Mucosa of stomach (tissue), 1 donor: ENCODE results near the gene TASOR2.

ENCODE experiments used
- H3K27me3 ChIP-seq: one replicate; pipeline ENCODE4 v1.7.0; 2013; ENCODE audit warnings: mild to moderate bottlenecking, low read length; ENCODE audit not compliant: control insufficient read depth, insufficient read depth
- H3K36me3 ChIP-seq: one replicate; pipeline ENCODE4 v1.7.0; 2013; ENCODE audit warnings: low read length; ENCODE audit not compliant: control insufficient read depth, insufficient read depth
- H3K4me1 ChIP-seq: one replicate; pipeline ENCODE4 v1.7.0; 2013; ENCODE audit warnings: mild to moderate bottlenecking, low read length; ENCODE audit not compliant: control insufficient read depth, insufficient read depth
- H3K4me3 ChIP-seq: one replicate; pipeline ENCODE4 v1.7.0; 2013; ENCODE audit warnings: low read length
- H3K9ac ChIP-seq: one replicate; pipeline ENCODE4 v1.7.0; 2013; ENCODE audit warnings: mild to moderate bottlenecking, low read length, moderate library complexity
- H3K9me3 ChIP-seq: one replicate; pipeline ENCODE4 v1.7.0; 2013; ENCODE audit warnings: mild to moderate bottlenecking, low read length, moderate library complexity; ENCODE audit not compliant: control insufficient read depth
- donor health status: Pancreatic carcinoma.

TASOR2 gene

GRCh38 chr10:5659702-5660528 is 24.7 kb upstream of the TASOR2 start:
- Histone ChIP-seq H3K9ac (no peak overlapping the region), H3K36me3 (no peaks in the 10 kb centered on the region), H3K4me3 (no peak overlapping the region), H3K9me3 (no peaks in the 10 kb centered on the region), H3K4me1 (peaks cover 41% of the 10 kb centered on the region), H3K27me3 (no peaks in the 10 kb centered on the region)

- Histone ChIP-seq H3K27me3 (no peaks in the 10 kb centered on the region), H3K36me3 (no peaks in the 10 kb centered on the region), H3K4me3 (no peak overlapping the region), H3K9ac (no peak overlapping the region), H3K9me3 (no peaks in the 10 kb centered on the region), H3K4me1 (peaks cover 37% of the 10 kb centered on the region)
These were observed 23.6 kb upstream of the TASOR2 start for GRCh38 chr10:5661043-5661442.

- peaks cover 51% of the 10 kb centered on the region for H3K4me1 ChIP-seq
- no peaks in the 10 kb centered on the region for H3K36me3 ChIP-seq
- H3K9me3 ChIP-seq: no peaks in the 10 kb centered on the region
- H3K9ac ChIP-seq: no peak overlapping the region
- no peak overlapping the region for H3K4me3 ChIP-seq
- H3K27me3 ChIP-seq: no peaks in the 10 kb centered on the region
These were observed 21.7 kb upstream of the TASOR2 start for GRCh38 chr10:5662708-5663579.

- Histone ChIP-seq H3K9ac (no peak overlapping the region), H3K4me3 (no peak overlapping the region), H3K27me3 (no peaks in the 10 kb centered on the region), H3K36me3 (no peaks in the 10 kb centered on the region), H3K9me3 (no peaks in the 10 kb centered on the region), H3K4me1 (peaks cover 50% of the 10 kb centered on the region)
These were observed 20.8 kb upstream of the TASOR2 start for GRCh38 chr10:5663692-5664427.

GRCh38 chr10:5665373-5666007 is 19.1 kb upstream of the TASOR2 start:
- no peaks in the 10 kb centered on the region for H3K36me3 ChIP-seq
- peaks cover 34% of the 10 kb centered on the region for H3K4me1 ChIP-seq
- H3K27me3 ChIP-seq: no peaks in the 10 kb centered on the region
- H3K9me3 ChIP-seq: no peaks in the 10 kb centered on the region
- H3K9ac ChIP-seq: peak overlapping the region; percentile 80
- peak overlapping the region; percentile 22 for H3K4me3 ChIP-seq

GRCh38 chr10:5666008-5666840 is 18.4 kb upstream of the TASOR2 start, which contains the start of gene ASB13:
Gene ASB13 (minus strand): TSS chr10:5666595. CDS start chr10:5666551, 44 bp downstream.
- Histone ChIP-seq H3K36me3 (no peaks in the 10 kb centered on the region), H3K4me1 (peaks cover 26% of the 10 kb centered on the region), H3K9me3 (no peaks in the 10 kb centered on the region), H3K4me3 (peak within 1 kb of the TSS; percentile 22), H3K27me3 (no peaks in the 10 kb centered on the region), H3K9ac (peak within 1 kb of the TSS; percentile 80)

GRCh38 chr10:5666841-5667630 is 17.6 kb upstream of the TASOR2 start:
- Histone ChIP-seq H3K9me3 (no peaks in the 10 kb centered on the region), H3K4me3 (no peak overlapping the region), H3K27me3 (no peaks in the 10 kb centered on the region), H3K36me3 (no peaks in the 10 kb centered on the region), H3K4me1 (peaks cover 26% of the 10 kb centered on the region), H3K9ac (no peak overlapping the region)

GRCh38 chr10:5668429-5668828 is 16.2 kb upstream of the TASOR2 start:
- no peaks in the 10 kb centered on the region for H3K27me3 ChIP-seq
- no peaks in the 10 kb centered on the region for H3K9me3 ChIP-seq
- no peak overlapping the region for H3K9ac ChIP-seq
- H3K4me1 ChIP-seq: peaks cover 26% of the 10 kb centered on the region
- H3K36me3 ChIP-seq: no peaks in the 10 kb centered on the region
- no peak overlapping the region for H3K4me3 ChIP-seq

GRCh38 chr10:5669604-5670003 is 15.0 kb upstream of the TASOR2 start:
- Histone ChIP-seq H3K4me3 (no peak overlapping the region), H3K4me1 (peaks cover 26% of the 10 kb centered on the region), H3K9ac (no peak overlapping the region), H3K36me3 (no peaks in the 10 kb centered on the region), H3K27me3 (no peaks in the 10 kb centered on the region), H3K9me3 (no peaks in the 10 kb centered on the region)

- Histone ChIP-seq H3K36me3 (no peaks in the 10 kb centered on the region), H3K4me1 (peaks cover 18% of the 10 kb centered on the region), H3K4me3 (no peak overlapping the region), H3K9ac (no peak overlapping the region), H3K27me3 (no peaks in the 10 kb centered on the region), H3K9me3 (no peaks in the 10 kb centered on the region)
These were observed 13.8 kb upstream of the TASOR2 start for GRCh38 chr10:5670662-5671375.
